Fibroblast of peridontal ligament (primary cell): Measurements from ENCODE around the gene IGF2BP3.
"Not testable (repeated sequence)": the region's sequence is repeated elsewhere in the genome, so short reads cannot be mapped to it uniquely, and the experiment has no call there.

Experiments used
- DNase-seq: peaks from one replicate; pipeline ENCODE4 v3.0.0-alpha.2; 2010; ENCODE audit errors: extremely low read depth

Gene IGF2BP3

GRCh38 chr7:23341846-23342598, 128.3 kb downstream of the IGF2BP3 start:
- DNase-seq: peak; percentile 87

- DNase-seq: no peak
These were observed 131.4 kb downstream of the IGF2BP3 start for GRCh38 chr7:23338863-23339262.

DNA sequence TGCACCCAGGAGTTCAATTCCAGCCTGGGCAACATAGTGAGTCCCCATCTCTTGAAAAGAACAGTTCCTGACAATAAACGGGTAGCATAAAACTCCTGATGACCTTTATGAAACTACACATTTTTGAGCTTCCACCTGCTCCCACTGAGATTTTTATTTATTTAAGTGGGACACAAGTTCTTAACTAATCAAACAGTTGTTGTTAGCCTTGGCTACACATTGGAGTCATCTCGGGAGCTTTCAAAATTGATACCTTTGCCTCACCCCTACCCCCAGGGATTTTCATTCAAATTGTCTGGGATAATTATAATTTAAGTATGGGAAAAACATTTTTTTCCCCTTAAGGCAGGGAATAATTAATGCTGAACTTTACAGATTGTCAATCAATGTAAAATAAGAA, 131.9 kb downstream of the IGF2BP3 start:
- DNase-seq: no peak

DNA sequence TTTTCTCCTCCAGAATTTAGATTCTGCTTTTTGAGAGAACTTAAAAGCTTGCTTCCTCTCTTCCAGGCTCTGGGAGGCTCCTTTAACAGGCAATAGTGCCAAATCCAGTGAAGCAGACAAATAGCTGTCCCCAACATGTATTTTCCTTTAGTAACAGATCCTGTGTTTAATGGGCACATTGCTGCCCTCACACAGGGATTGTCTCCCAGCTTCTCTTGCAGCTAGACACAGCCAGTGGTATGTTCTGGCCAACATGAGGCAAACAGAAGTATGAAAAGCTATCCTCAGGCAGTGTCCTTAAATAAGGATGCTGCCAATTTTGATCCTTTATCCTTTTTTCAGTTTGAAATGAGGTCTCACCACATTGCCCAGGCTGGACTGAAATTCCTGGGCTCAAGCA, 132.9 kb downstream of the IGF2BP3 start:
- DNase-seq: no peak

DNA sequence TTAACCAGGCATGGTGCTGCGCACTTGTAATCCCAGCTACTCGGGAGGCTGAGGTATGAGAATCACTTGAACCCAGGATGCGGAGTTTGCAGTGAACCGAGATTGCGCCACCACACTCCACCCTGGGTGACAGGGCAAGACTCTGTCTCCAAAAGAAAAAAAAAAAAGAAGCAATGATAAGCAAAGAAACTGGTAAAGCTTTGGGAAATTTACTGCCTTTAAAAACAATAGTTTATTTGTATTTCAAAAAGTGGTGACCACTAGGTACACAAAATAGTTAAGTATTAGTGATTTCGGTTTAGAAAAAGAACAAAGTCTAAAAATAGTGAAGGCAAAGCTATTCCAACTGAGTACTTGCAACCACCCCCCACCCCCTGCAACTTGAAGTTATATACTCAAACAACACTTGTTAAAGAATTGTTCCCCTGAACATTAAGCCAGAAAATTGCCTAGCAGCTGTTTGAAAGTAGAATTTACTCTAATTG, 133.4 kb downstream of the IGF2BP3 start:
- DNase-seq: no peak

DNA sequence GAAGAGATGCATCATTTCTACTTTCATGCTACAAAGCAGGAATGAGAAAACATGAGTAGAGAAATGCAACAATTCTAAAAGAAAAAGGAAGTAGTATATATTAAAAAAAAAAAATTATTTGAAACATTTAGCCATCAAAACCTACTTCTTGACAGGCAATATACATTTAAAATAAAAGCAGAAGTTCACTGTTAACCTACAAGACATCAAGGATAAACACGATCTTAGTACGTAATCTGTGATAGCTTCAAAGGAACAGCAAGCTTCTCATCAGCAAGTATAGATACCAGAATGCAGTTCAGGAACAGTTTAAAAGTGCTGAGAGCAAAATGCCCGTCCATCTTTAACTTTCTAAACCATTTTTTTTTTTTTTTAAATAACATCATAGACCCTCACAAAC, 134.2 kb downstream of the IGF2BP3 start:
- DNase-seq: no peak

GRCh38 chr7:23335621-23336020, 134.7 kb downstream of the IGF2BP3 start:
- DNase-seq: no peak

DNA sequence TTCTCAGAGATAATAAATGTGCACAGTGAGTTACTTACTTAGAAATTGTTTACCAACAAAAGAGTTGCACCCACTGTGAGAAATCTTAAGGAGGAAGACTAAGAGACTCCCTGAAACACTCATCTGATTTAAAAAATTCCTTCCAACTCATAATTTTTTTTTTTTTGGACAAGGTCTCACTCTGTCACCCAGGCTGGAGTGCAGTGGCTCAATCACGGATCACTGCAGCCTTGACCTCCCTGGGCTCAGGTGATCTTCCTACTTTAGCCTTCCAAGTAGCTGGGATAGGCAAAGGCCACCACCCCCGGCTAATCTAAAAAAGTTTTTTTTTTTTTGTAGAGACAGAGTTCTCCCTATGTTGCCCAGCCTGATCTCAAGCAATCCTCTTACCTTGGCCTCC, 135.2 kb downstream of the IGF2BP3 start:
- DNase-seq: no peak

- DNase-seq: peak; percentile 98
These were observed 135.7 kb downstream of the IGF2BP3 start for GRCh38 chr7:23334482-23335056.

- DNase-seq: peak; percentile 99
These were observed 136.5 kb downstream of the IGF2BP3 start for GRCh38 chr7:23333671-23334246.

- DNase-seq: peak; percentile 42
These were observed 137.2 kb downstream of the IGF2BP3 start for GRCh38 chr7:23332910-23333612.

DNA sequence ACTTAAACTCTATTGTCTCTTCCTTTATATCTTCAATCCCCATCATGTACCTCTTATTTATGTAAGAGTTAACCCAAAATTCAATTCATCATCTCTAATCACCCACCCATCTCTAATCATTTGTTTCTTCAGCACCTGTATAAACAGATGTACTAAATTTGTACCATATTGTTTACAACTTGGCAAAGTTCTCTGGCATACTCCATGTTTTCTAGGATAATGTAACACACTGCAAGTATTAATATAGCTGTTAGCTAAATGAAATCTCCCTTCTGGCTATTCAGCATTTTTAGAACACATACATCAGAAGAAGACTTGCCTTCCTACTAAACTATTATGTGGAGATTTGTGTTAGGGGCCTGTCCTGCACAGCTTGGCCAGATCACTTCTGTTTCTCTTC, 138.1 kb downstream of the IGF2BP3 start:
- no peak for DNase-seq

DNA sequence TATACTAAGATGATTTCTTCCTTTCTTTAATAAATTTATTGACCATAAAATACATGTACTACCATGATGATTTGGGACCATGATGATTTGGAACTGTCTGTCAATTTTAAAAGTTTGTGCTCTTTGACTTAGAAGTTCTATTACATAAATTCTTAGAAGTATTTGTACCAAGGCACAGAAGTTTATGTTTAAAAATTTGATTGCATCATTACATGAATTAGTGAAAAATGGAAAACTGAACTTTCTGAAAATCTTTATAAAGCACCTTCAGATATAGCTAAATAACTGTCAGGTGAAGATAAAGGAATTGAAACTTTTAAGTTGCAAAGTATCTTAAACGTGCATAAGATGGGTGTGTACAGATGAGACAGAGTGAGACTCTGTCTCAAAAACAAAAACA, 139.2 kb downstream of the IGF2BP3 start:
- DNase-seq: no peak

- peak; percentile 62 for DNase-seq
These were observed 154.9 kb downstream of the IGF2BP3 start for GRCh38 chr7:23315366-23315765.

DNA sequence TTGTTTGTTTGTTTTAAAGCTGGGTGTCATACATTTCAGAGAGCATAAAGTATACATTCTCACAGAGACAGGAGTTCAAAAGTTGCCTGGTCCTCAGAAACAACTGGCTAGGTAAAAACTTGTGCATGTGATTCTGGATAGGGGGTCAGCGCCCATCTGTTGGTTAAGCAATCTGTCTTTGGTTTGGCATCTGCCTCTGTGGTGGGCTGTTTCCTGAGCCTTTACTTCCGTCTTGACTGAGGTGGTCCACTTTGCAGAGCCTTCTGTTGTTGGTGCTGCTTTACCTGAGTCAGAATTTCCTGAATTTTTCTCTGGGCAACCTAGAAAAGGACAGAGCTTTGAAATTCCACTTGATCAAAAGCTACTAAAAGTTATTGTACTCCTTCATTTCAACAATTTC, 158.2 kb downstream of the IGF2BP3 start:
- not testable (repeated sequence) for DNase-seq

- no peak for DNase-seq
These were observed 161.5 kb downstream of the IGF2BP3 start for GRCh38 chr7:23308754-23309153.

- DNase-seq: no peak
These were observed 163.3 kb downstream of the IGF2BP3 start for GRCh38 chr7:23306936-23307521.

- peak; percentile 40 for DNase-seq
These were observed 170.5 kb downstream of the IGF2BP3 start for GRCh38 chr7:23299770-23300300.

GRCh38 chr7:23298885-23299769, 171.2 kb downstream of the IGF2BP3 start, which contains the start of gene MALSU1:
MALSU1 (plus strand) TSS chr7:23299339; CDS start chr7:23299353, 14 bp downstream.
- peak; percentile 95 for DNase-seq

DNA sequence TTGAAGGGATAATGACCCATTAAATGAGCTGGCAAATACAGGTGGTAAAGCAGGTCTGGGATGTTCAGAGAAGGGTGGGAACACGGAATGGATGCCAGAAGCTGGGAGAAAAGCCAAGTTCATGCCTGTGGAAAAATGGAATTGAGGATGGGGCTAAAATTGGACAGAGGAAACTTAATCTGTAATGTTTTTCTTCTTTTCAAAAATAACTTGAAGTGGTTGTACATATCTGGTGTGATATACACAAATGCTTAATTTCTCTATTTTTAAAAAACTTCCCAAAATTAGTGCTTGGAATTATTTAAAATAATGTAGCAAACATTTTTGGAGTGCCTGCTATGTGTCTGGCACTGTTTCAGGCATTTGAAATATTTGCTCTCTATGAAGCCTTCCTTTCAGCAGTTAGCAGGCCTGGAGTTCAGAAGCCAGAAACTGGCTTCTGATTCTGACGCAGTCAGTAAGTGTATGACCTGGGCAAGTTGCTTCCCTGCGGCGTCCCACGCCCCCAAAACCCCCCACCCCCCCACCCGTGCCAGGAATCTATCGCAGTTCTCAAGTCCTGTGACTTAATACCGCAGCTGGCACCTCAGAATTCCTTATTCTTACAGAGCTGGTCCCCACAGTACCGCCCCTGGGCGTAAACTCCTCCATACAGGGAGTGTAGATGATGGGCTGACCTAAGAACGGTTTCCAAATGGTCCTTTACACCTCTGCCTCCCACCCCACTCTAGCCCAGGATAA, 172.0 kb downstream of the IGF2BP3 start:
- DNase-seq: peak; percentile 45
